NCI-H1694 treated with DMSO at 0.1 percent for 48 hours (cell line): ENCODE measurements around the gene PZP.
"Not testable (repeated sequence)": the region's sequence is repeated elsewhere in the genome, so short reads cannot be mapped to it uniquely, and the experiment has no call there.

ENCODE experiments used
- DNase-seq: peaks from one replicate; lab custom pipeline; 2025; lab: John Stamatoyannopoulos, UW

The PZP gene

GRCh38 chr12:9208229-9208628 is at the start of gene PZP:
TSS of gene PZP (minus strand) at chr12:9208395. CDS start at chr12:9208341, 54 bp downstream.
- no peak for DNase-seq

GRCh38 chr12:9256758-9257405 is 48.7 kb upstream of the PZP start:
- no peak for DNase-seq

- DNase-seq, result no peak
These were observed 48.1 kb upstream of the PZP start for GRCh38 chr12:9256341-9256740.

- DNase-seq, result no peak
These were observed 47.6 kb upstream of the PZP start for GRCh38 chr12:9255837-9256236.

GRCh38 chr12:9253464-9253863 is 45.3 kb upstream of the PZP start:
- no peak for DNase-seq

GRCh38 chr12:9252791-9253190 is 44.6 kb upstream of the PZP start:
- DNase-seq, result not testable (repeated sequence)

GRCh38 chr12:9252256-9252655 is 44.1 kb upstream of the PZP start:
- DNase-seq, result no peak

- no peak for DNase-seq
These were observed 40.2 kb upstream of the PZP start for GRCh38 chr12:9248435-9248834.

GRCh38 chr12:9244894-9245293 is 36.7 kb upstream of the PZP start:
- no peak for DNase-seq

- DNase-seq, result no peak
These were observed 35.9 kb upstream of the PZP start for GRCh38 chr12:9243999-9244649.

- DNase-seq, result no peak
These were observed 33.1 kb upstream of the PZP start for GRCh38 chr12:9241301-9241700.

- no peak for DNase-seq
These were observed 32.6 kb upstream of the PZP start for GRCh38 chr12:9240776-9241175.

- DNase-seq, result not testable (repeated sequence)
These were observed 31.9 kb upstream of the PZP start for GRCh38 chr12:9240004-9240635.

GRCh38 chr12:9237286-9237685 is 29.1 kb upstream of the PZP start:
- DNase-seq, result no peak

- DNase-seq, result no peak
These were observed 27.3 kb upstream of the PZP start for GRCh38 chr12:9235519-9235918.

GRCh38 chr12:9227950-9228349 is 19.8 kb upstream of the PZP start:
- DNase-seq, result no peak

GRCh38 chr12:9223830-9224229 is 15.6 kb upstream of the PZP start:
- no peak for DNase-seq

- no peak for DNase-seq
These were observed 13.3 kb upstream of the PZP start for GRCh38 chr12:9221483-9221882.

GRCh38 chr12:9221011-9221410 is 12.8 kb upstream of the PZP start:
- not testable (repeated sequence) for DNase-seq

GRCh38 chr12:9214534-9214933 is 6.3 kb upstream of the PZP start:
- DNase-seq, result no peak

GRCh38 chr12:9211687-9212086 is 3.5 kb upstream of the PZP start:
- no peak for DNase-seq

- DNase-seq, result no peak
These were observed 3.8 kb downstream of the PZP start for GRCh38 chr12:9204380-9204779.

GRCh38 chr12:9198012-9198411 is 10.2 kb downstream of the PZP start:
- DNase-seq, result no peak
